ENCODE results near the gene SPPL2B.

DNA sequence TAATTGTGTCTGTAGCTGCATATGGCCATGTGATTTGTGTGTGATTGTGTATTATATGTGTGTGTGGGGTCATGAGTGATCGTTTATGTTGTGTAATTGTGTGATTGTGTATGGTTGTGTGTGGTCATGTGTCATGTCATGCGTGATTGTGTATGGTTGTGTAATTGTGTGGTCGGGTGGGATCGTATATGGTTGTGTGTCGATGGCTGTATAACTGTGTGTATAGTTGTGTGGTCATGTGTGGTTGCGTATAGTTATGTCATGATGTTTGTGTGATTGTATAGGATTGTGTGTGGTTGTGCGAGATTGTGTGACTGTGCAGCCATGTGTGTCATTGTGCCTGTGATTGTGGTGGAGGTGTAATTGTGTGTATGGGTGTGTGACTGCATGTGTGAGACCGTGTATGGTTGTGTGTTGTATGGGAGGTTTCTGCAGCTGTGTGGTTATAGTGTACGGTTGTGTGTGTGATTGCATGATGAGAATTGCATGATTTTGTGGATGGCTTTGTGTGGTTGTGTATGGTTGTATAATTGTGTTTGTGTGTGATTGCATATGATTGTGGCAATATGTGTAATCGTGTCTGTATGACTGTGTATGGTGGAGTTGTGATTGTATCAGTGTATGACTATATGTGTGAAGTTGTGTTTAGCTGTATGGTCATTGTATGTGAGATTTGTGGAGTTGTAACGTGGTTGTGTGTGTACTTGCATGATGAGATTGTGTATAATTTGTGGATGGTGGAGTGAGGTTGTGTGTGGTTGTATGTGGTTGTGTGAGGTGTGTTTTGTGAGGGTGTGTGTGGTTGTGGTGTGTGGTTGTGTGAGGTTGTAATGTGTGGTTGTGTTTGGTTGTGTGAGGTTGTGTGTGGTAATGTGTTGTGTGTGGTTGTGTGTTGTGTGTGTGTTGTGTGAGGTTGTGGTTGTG is 33.8 kb downstream of the SPPL2B start:
- TF ChIP-seq, protein P1, sequence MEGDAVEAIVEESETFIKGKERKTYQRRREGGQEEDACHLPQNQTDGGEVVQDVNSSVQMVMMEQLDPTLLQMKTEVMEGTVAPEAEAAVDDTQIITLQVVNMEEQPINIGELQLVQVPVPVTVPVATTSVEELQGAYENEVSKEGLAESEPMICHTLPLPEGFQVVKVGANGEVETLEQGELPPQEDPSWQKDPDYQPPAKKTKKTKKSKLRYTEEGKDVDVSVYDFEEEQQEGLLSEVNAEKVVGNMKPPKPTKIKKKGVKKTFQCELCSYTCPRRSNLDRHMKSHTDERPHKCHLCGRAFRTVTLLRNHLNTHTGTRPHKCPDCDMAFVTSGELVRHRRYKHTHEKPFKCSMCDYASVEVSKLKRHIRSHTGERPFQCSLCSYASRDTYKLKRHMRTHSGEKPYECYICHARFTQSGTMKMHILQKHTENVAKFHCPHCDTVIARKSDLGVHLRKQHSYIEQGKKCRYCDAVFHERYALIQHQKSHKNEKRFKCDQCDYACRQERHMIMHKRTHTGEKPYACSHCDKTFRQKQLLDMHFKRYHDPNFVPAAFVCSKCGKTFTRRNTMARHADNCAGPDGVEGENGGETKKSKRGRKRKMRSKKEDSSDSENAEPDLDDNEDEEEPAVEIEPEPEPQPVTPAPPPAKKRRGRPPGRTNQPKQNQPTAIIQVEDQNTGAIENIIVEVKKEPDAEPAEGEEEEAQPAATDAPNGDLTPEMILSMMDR (IDR thresholded peaks at IDR 0.05), result no peak
- TF ChIP-seq POLR2A (IDR thresholded peaks at IDR 0.05) (no peak), POLR2AphosphoS5 (IDR thresholded peaks at IDR 0.05) (no peak)
